BE2C (cell line): Measurements from ENCODE around the gene BCLAF1.
"Not testable (repeated sequence)": the region's sequence is repeated elsewhere in the genome, so short reads cannot be mapped to it uniquely, and the experiment has no call there.

ENCODE experiments used
- DNase-seq: peaks from one replicate; pipeline ENCODE4 v3.0.0-alpha.2; 2020
- H3K27me3 ChIP-seq: fragments of 250-450 bp; sonication (Bioruptor Pico); 2 replicates; pipeline ENCODE4 v1.5.1; 2020; ENCODE audit warnings: mild to moderate bottlenecking
- H3K36me3 ChIP-seq: fragments of 250-450 bp; sonication (Bioruptor Pico); 2 replicates; pipeline ENCODE4 v1.5.1; 2020; ENCODE audit warnings: mild to moderate bottlenecking
- H3K4me1 ChIP-seq: fragments of 250-450 bp; sonication (Bioruptor Pico); 2 replicates; pipeline ENCODE4 v1.5.1; 2020
- H3K4me3 ChIP-seq: 2 replicates; pipeline ENCODE4 v1.5.1; 2011; ENCODE audit warnings: low read depth, low read length
- H3K9me3 ChIP-seq: fragments of 250-450 bp; sonication (Bioruptor Pico); 2 replicates; pipeline ENCODE4 v1.5.1; 2020
- CTCF ChIP-seq: IDR thresholded peaks from 2 replicates; pipeline ENCODE4 v1.5.1; 2012; ENCODE audit warnings: mild to moderate bottlenecking, low read depth, low read length

BCLAF1 gene

GRCh38 chr6:136312975-136313374 lies 23.3 kb upstream of the BCLAF1 start:
- no peak for TF ChIP-seq CTCF
- H3K27me3 ChIP-seq, result no peaks in the 10 kb centered on the region
- no peaks in the 10 kb centered on the region for H3K36me3 ChIP-seq
- no peaks in the 10 kb centered on the region for H3K9me3 ChIP-seq
- DNase-seq, result no peak
- H3K4me1 ChIP-seq, result peaks cover 10% of the 10 kb centered on the region
- no peak overlapping the region for H3K4me3 ChIP-seq

DNA sequence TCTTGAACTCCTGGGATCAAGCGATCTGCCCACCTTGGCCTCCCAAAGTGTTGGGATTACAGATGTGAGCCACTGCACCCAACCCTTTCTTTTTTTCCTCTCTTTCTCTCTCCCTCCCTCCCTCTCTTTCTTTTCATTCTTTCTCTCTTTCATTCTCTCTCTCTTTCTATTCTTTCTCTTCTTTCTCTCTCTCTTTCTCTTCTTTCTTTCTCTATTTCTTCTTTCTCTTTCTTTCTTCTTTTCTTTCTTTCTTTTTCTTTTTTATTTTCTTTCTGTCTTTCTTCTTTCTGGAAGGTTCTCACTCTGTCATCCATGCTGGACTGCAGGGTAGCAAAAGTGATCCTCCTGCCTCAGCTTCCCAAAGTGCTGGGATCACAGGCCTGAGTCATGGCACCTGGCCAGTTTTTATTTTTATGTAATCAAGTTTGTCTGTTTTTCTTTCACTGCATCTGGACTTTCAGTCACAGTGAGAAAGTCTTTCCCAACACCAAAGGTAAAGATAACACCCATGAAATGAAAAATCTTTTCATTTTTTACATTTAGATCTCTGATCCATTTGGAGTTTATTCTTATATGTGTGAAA lies 20.2 kb upstream of the BCLAF1 start:
- TF ChIP-seq CTCF, result no peak
- H3K27me3 ChIP-seq, result no peaks in the 10 kb centered on the region
- DNase-seq, result peak; percentile 45
- H3K4me1 ChIP-seq, result peaks cover 18% of the 10 kb centered on the region
- H3K36me3 ChIP-seq, result no peaks in the 10 kb centered on the region
- no peaks in the 10 kb centered on the region for H3K9me3 ChIP-seq
- H3K4me3 ChIP-seq, result no peak overlapping the region

DNA sequence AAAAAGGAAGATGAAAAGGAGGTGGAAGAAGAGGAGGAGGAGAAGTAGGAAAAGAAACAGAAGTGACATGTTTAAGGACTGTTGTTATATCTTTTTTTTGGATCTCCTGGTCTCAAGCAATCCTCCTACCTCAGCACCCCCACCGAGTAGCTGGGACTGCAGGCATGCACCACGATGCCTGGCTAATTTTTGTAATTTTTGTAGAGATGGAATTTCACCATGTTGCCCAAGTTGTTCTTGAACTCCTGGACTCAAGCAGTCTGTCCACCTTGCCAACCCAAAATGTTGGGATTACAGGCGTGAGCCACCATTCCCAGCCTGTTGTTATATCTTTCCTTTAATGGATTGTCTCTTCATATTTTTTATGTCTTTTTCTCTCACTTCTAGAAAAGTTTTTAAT lies 19.5 kb upstream of the BCLAF1 start:
- Histone ChIP-seq H3K9me3 (no peaks in the 10 kb centered on the region), H3K4me3 (no peak overlapping the region), H3K36me3 (no peaks in the 10 kb centered on the region), H3K27me3 (no peaks in the 10 kb centered on the region), H3K4me1 (peaks cover 18% of the 10 kb centered on the region)
- DNase-seq, result no peak
- no peak for TF ChIP-seq CTCF

- not testable (repeated sequence) for H3K9me3 ChIP-seq, DNase-seq, H3K4me3 ChIP-seq
Measured at GRCh38 chr6:136308469-136308868, 18.8 kb upstream of the BCLAF1 start.

DNA sequence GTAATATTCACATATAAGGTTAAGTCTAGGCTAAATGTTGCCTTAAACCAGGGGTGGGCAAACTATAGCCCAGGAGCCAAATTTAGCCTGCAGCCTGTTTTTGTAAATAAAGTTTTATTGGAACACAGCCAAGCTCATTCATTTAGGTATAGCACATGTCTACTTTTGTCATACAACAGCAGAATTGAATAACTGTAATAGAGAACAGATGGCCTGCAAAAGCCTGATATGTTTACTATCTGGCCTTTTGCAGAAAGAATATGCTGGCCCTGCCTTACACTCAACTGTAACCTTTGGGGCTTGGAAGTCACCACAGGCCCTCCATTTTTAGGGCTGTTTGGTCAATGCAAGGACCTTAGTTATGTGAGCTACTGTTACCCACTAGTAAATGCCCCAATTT lies 17.7 kb upstream of the BCLAF1 start:
- H3K4me3 ChIP-seq, result no peak overlapping the region
- no peaks in the 10 kb centered on the region for H3K27me3 ChIP-seq
- peaks cover 18% of the 10 kb centered on the region for H3K4me1 ChIP-seq
- no peak for TF ChIP-seq CTCF
- DNase-seq, result peak; percentile 16
- no peaks in the 10 kb centered on the region for H3K36me3 ChIP-seq
- H3K9me3 ChIP-seq, result no peaks in the 10 kb centered on the region

More at GRCh38 chr6:136308469-136308868, 18.8 kb upstream of the BCLAF1 start:
- H3K36me3 ChIP-seq, H3K27me3 ChIP-seq: not testable (repeated sequence)
- peaks cover 18% of the 10 kb centered on the region for H3K4me1 ChIP-seq

DNA sequence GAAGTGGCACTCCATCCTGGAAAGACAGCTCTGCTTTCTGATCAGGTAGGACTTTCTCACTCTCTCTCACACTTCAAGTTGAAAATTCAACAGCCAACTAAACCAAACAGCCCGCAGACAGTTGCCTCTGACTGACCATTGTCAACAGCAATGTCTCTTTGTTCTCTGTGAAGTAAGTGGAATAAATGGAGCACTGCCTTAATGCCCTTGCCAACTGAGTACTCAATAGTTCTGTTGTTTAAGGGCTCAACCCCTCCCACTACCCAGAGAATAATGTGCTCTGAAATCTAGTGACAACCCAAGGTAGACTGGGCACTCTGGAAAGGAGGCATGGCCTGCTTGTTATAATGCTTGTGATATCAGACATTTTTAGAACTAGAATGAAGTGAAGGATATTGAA lies 16.8 kb upstream of the BCLAF1 start:
- Histone ChIP-seq H3K9me3 (no peaks in the 10 kb centered on the region), H3K27me3 (no peaks in the 10 kb centered on the region), H3K4me3 (no peak overlapping the region), H3K36me3 (no peaks in the 10 kb centered on the region), H3K4me1 (peaks cover 18% of the 10 kb centered on the region)
- TF ChIP-seq CTCF, result no peak
- DNase-seq, result no peak

DNA sequence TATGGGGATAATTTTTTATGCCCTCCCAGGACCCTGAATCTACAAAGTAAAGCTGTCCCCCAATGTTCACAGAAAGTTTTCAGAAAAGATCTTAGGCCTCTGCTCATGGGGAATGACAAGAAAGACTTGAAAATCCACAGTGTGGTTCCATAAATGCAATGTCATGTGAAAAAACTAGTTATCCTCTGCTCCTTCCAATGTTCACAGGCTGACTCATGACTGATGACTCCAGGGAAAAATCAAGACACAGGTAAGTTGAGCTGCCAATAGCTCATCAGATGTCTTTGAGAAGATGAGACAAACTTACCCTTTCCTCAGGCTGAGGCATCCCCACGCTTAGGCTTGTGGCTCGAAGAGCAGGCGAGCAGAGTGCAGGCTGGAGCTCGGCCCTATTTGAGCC lies 14.8 kb upstream of the BCLAF1 start:
- TF ChIP-seq CTCF, result no peak
- Histone ChIP-seq H3K36me3 (no peaks in the 10 kb centered on the region), H3K9me3 (no peaks in the 10 kb centered on the region), H3K4me1 (peaks cover 10% of the 10 kb centered on the region), H3K4me3 (no peak overlapping the region), H3K27me3 (no peaks in the 10 kb centered on the region)
- no peak for DNase-seq
